ENCODE measurements around the gene DNPEP.

- no peak for TF ChIP-seq POLR2A (IDR thresholded peaks at IDR 0.05; ENCODE audit: extremely low read depth, insufficient read length)
- no peak for TF ChIP-seq CTCF (IDR thresholded peaks at IDR 0.05; ENCODE audit: low read depth, low read length)
- no peak for TF ChIP-seq MAX (IDR thresholded peaks at IDR 0.05; ENCODE audit: low read depth, low read length)
- no peak for TF ChIP-seq MYC (IDR thresholded peaks at IDR 0.05; ENCODE audit: low read depth, low read length)
Observed at GRCh38 chr2:219434718-219435525, 47.2 kb upstream of the DNPEP start, which contains the start of gene SPEG.
